NOMO-1 treated with dmso at 0.1 percent for 144 hours (cell line): Measurements from ENCODE around the gene MYO1E.

Experiments used
- DNase-seq: peaks from one replicate; lab custom pipeline; 2025; ENCODE audit not compliant: unreplicated experiment; lab: John Stamatoyannopoulos, UW

The MYO1E gene

DNA sequence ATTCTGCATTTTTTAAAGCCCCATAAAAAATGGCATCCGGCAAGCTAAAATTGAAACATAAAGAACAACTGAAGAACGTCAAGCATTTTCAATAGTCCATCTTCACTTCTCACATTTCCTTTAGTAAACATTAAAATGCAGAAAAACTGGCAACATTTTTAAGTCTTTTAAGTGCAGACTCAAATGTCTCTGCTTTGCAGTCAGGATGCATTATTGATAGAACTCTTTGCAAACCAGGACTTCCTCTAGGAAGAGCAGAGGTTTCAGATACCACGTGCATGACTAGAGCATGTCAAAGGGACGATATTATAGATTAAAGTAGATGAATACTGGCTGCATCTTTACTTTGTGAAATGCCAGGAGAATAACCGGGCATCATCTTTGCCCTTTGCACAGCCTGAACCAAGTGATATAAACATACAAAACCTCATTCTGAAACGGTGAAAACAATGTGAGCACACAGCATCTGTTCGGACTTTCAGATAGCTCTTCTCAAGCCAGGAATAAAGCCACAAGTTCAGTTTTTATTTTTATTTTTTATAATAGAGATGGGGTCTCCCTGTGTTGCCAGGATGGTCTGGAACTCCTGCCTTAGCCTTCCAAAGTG lies 101.0 kb downstream of the MYO1E start:
- no peak for DNase-seq

DNA sequence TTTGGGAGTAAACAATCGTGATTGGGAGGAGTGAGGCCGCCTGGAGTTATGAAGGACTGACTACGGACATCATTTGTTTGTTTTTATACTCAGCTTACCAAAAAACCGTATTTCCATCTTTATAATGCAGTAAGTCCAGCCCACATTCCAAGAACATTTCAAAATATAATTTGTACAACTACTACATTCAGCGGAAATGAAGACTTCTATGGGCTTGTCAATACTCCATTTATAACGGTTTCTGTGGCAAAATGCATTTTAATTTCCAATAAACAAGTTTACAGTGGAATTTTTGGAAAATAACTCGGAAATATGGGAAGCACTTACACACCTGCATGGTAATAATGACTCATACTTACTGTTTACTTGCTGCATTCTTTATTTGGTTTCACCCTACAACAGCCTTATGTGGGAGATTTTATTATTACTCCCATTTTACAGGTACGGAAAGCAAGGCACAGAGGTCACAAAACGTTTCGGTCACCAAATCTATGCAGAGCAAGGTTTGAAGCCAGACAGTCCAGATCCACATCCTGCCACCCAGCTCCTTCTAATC lies 103.7 kb downstream of the MYO1E start:
- DNase-seq, result no peak

DNA sequence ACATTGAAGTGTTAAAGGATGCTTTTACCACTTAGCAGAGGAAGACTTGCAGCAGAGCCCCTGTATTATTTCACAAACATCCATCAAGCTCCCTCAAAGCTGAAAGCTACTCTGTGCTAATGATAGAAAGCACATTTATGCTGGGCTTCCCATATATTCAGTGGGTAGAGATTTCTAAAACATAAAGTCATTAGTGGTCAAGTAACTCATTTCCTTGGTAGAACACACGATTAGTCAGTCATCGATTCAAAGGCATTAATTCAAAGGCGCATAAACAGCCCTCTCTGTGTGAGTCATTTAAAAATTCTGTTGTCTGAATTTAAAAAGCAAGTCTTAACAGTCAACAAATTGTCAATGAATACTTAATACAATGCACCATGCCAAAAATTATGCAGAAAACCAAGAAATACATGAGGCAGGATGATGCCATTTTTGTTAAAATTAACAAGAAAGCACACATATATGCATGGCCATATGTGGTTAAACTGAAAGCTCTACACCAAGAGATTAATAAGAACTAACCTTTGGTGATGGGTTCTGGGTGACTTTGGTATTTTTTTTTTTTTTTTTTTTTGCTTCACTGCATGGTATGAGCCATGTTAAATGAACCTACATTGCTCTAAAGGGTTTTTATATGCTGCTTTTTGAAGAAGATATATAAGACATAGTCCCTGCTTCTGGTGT lies 104.4 kb downstream of the MYO1E start:
- DNase-seq, result no peak

DNA sequence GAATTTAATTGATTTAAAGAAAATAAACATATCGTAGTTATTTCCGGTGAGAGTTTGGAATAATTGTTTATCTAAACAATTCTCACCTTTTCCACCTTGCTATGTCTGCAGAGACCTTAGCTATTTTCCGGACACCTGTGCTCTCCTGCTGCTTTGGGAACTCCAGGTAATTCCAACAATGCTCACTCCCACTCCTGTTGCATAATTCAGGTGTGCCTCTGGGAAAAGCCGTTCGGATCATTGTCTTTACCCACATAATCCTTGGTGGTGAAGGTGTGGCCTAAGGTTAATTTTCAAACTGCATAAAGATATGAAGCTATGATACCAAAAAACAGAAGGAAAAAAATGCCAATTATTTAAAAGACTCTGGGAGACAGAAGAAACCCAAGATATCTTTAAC lies 106.6 kb downstream of the MYO1E start:
- no peak for DNase-seq

DNA sequence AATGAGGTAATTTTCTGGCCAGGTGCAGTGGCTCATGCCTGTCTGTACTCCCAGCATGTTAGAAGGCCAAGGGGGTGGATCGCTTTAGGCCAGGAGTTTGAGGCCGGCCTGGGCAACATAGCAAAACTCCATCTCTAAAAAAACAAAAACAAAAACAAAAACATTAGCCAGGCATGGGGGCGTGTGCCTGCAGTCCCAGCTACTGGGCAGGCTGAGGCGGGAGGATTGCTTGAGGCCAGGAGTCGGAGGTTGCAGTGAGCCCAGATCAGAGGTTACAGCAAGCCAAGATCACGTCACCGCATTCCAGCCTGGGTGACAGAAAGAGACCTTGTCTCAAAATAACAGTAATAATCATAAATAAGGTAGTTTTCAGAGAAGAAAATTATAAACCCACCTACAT lies 110.4 kb downstream of the MYO1E start:
- DNase-seq, result no peak

DNA sequence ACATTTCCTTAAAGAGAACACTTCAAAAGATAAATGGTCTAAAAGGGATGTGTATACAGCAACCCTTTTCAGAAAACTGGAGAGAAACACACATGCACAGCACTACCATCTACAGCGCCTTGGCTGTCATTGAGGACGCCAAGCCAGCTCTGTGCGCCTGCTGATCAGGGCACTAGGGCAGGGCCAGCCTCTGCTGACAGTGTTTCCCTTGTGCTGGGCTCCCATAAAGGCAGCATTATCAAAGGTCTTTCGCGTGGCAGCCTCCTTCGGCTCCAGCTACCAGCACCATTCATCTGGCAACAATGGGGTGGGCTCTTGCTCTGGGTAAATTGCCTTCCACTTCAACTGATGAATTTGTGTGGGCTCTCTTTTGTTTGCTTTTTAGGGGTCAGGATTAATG lies 112.6 kb downstream of the MYO1E start:
- no peak for DNase-seq

DNA sequence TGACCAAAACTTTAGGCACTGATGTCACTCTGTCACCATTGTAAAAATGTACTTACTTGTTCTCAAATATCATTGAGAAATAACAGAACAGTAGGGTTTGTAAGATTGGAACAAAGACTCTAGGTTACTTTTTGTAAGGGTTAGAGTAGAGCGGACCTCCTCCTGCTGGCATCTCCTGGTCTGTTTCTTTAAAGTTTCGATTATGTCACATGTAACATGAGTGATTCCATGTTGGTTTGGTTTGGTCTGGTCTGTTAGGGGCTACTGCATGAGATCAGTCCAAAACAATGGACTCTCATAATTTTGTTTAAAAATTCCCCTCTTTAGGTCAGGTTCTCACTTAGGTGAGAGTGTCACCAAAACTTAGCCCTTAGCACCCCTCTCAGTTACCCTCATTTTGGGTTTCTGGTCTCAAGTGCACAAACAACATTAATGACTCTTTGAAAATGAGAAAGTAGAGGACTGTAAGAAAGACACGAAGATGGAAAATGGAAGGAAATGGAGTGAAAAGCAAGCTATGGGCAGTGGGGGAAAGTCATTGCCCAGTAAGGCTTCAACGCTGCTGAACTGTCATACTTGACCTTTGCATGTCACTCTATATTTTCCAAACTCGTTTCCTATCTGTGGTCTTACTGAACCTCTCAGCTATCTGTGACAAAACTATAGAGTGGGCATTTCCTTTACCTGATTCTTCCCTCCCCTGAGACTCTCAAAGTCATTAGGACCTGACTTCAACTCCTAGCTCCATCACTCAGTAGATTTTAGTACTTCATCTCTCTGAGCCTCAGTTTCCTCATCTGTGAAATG lies 113.3 kb downstream of the MYO1E start:
- no peak for DNase-seq

DNA sequence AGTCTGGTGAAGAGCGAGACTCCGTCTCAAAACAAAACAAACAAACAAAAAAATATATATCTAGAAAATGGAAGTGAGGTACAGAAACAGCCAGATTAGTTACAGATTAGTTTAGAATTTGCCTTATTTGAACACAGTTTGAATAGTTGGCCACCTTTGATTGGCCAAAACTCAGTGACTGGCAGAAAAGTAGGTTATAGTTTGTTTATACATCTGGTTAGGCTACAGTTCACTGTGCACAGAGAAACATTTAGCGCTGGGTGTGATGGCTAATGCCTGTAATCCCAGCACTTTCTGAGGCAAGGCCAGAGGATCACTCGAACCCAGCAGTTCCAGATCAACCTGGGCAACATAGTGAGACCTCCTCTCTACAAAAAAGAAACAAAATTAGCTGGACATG lies 114.4 kb downstream of the MYO1E start:
- no peak for DNase-seq

DNA sequence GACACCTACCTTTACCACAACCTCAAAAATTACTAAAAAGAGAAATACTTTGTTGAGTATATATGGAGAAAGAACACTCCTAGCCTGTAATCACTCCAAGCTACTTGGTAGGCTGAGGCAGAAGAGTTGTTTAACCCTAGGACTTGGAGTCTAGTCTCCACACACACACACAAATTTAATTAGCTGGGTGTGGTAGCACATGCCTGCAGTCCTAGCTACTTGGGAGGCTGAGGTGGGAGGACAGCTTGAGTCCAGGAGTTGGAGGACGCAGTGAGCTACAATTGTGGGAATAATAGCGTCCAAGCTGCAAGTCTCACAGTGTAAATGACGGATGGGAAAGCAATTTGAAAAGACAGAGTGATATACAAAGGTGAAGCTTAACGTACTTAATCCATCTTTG lies 115.5 kb downstream of the MYO1E start:
- DNase-seq, result no peak

DNA sequence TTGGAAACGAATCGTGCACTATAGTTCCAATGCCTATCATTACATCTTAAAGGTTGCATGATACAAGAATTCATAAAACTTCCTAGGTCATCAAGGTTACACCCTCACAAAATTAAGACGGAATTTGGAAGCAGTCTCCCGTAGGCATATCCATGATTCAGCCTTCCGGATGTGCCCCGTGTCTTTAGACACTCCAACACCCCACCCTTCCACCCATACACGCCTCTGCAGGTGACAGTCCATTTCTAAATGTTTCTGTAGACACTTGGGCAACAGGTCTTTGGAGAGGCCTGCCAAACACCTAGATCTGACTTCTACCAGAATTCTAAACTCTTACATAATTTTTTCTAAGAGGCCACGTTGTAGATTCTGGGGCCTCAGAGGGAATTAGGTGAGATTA lies 116.2 kb downstream of the MYO1E start:
- no peak for DNase-seq

DNA sequence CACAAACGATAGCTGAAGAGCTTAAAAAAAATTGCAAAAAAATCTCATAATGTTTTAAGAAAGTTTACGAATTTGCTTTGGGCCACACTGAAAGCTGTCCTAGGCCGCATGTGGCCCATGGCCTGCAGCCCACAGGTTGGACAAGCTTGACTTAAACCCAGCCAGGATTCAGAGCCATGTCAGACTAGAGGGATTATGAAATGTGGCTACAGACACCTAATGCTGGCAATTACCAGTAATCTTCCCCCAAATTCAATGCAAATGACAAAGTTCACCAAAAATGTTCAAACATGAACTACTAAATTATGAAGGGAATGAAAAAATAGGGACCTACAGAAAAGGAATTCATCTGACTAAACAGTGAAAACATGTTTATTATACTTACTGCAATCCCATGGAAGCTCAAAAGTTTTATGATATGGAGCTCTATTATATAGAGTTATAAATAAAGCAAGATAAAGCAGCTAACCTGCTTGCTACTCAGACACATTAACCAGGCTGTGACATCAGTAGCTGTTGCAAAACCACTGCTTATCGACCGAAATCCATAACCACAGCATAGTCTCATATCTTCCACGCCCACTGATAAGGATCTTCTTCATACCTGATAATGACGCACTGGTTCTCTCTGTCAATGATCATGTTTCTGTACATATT lies 116.9 kb downstream of the MYO1E start:
- DNase-seq, result no peak

DNA sequence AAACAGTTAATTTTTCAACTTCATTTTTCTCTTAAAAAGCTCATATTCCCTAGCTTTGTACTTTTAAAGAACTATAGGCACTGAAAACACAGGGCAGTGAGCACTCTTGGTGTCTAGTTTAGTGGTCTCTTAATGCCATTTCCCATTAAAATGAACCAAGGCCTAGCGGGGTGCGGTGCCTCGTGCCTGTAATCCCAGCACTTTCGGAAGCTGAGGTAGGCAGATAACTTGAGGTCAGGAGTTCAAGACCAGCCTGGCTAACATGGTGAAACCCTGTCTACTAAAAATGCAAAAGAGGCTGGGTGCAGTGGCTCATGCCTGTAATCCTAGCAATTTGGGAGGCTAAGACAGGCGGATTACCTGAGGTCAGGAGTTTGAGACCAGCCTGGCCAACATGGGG lies 120.5 kb downstream of the MYO1E start:
- DNase-seq, result no peak

DNA sequence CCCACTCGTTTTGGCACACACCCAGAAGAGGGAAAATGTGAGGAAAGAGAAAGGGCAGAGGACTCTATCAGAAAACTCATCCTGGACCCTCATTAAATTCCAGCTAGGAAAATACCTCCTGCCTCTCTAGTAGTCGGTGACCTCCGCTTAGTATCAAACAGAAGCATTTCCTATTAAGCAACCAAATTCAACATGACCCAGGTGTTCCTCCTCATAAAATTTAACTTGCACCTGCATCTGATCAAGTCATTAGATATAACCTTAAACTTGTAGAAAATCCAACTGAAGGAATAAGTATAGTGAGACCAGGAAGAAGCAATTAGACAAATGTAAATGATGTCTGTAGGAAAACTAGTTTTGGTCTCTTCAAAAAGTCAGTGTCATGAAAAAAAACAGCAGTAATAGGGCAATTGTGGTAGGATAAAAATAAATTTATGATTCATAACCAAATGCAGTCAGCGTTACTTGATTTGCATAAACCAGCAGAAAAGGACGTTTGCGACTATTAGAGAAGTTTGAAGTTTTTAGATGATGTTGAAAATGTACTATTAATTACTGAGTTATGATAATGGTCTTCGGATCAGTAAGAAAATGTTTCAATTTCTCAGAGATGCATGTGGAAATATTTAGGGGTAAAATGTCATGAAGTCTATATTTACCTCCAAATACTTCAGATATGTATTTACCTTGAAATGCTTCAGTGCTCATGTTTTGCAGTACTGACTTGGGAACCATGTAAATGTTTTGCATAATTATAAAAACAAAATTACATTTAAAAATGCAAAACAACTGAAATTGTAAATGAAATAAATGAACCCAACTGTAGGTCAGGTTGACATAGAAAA lies 121.4 kb downstream of the MYO1E start:
- DNase-seq, result no peak

DNA sequence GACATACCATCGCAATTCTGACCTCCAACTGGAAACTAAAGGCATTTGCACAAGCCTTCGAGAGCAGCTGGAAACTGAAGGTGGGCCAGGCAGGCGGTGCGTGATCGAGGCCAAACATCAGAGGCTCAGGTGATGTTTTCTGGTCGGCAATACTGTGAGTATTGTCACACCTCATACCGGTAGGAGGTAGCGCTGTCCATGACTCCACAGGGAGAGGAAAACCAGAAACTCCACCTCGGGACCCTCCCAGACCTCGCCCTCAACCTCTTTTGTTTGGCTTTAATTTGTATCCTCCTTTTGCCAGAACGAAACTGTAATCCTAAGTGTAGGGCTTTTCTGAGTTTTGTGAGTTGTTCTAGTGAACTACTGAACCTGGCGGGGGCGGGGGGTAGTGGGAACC lies 122.4 kb downstream of the MYO1E start:
- DNase-seq, result no peak

DNA sequence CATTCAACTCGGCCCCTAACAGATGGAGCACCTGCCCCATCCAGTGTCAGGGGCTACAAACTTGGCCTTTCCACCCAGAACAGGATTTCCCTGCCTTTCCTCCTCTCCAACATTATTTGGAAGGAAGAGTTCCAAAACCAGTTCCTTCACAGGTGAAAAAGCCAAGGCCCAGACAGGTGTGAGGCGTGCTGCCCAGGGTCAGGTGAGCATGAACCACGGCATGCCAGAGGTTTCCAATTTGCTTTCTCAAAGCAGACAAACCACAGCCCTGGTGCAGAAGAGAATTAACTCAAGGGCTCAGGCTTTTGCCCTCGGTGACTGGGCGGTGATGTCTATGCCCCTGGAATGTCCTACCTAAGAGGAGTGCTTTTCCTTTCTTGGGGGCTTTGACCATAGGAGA lies 122.9 kb downstream of the MYO1E start:
- DNase-seq, result no peak

DNA sequence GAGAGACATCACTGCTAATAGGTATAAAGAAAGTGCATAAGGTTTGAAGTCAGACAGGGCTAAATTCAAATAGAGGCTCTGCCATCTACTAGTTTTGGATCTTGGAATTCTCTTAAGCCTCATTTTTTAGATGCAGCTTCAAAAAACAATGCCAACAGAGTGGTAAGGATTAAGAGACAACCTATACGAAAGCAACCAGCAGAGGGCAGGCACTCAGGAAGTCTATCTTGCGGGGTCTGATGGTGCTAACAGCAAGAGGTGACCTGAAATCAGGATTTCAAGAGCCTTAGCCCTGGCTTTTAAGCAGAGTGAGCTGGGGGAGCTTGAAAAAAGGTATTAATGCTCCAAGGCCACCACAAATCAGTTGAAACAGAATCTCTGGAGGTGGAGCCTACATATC lies 125.3 kb downstream of the MYO1E start:
- no peak for DNase-seq

DNA sequence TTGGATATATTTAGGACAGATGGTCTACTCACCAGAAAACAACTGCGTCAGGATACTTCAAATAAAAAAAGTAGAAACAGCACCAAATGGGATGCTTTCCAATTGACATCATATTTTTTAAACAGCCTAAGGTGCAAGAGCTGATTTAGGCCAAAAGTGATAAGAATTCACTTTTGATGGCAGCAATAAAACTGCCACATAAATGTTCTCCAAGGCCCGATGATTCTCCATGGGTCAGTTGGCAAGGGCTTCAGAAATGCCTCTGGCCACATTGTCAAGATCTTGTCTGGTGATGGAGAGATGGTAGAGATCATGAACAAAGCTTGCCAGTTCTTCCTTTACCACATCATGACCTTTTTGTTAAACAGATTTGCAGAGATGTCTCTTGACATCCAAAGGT lies 127.1 kb downstream of the MYO1E start:
- DNase-seq, result no peak

DNA sequence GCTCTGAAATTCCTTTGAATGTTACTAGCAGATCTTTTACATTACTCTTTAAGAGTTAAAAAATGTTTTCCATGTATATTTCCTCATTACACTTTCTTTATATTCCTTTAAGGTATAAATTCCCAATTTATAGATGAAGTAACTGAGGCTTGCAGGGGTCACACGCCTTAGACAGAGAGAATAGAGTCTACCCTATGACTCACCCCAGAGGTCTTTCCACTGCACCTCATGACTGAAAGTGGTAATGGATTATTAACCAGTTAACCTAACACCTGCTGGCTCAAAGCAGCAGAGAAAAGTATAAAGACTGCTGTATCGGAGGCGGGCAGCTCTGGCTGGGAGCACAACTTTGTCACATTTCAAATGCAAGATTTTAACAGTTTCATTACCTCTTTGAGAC lies 128.3 kb downstream of the MYO1E start:
- DNase-seq, result no peak

DNA sequence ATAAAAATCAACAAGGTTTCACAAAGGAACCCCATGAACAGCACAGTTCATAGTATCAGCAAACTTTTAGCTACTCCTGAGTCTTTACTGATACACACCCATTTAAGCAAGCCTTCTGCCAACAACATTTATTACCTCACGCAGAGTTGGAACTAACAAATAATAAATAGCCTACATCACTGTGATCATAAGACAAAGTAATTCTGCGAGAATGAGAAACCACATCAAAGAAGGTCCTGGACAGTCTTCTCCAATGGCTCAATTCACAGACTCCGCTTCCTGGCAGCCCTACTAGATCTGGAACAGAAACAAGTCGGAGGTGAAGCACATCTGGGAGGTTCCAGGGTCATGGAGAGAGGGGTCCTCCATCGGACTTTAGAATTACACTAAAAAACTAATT lies 129.0 kb downstream of the MYO1E start:
- no peak for DNase-seq

DNA sequence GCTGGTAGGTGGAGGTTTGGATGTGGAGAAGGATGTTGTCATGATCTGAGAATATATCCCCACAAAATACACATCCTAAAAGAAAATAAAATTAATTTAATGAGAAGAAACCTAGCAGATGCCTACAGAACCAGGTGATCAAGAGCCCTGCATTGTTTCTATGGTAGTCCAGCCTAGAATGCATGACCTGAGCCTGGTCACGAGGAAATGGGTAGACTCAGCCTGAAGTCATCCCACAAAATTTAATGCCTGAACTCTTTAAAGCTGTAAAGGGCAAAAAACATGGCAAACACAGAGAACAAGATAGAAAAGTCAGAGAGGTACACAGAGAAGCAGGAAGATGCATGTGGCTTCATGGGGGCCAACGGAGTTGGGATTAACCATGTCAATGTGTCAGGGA lies 130.0 kb downstream of the MYO1E start:
- no peak for DNase-seq

DNA sequence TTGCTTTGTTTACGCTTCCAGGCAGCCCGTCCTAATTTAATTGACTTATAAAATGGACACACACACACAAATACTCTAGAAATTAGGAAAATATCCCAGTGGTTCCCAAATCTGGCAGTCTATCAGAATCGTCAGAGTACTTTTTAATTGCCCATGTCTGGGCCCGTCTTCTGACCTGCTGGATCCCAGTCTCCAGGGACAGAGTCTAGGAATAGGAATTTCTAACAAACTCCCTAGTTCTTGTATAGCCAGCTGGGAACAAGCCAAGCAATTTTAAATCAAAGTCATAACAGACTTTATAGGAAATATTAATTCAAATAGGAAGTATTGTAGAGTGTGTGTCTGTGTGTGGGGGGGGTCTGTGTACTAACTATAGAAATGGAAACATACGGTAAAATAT lies 132.6 kb downstream of the MYO1E start:
- no peak for DNase-seq
